NT2/D1 (cell line): ENCODE data around the gene PEX3.
A peak's percentile ranks its signal among the peaks of the same experiment; 100 is the strongest.

Source experiments
- DNase-seq: peaks from one replicate; pipeline ENCODE4 v3.0.0-alpha.2; 2011; ENCODE audit warnings: low read depth, low spot score
- H3K27me3 ChIP-seq: 2 replicates; pipeline ENCODE4 v1.6.0; 2011; ENCODE audit warnings: mild to moderate bottlenecking; ENCODE audit not compliant: insufficient read length, insufficient read depth
- H3K36me3 ChIP-seq: 2 replicates; pipeline ENCODE4 v1.6.1; 2011; ENCODE audit warnings: mild to moderate bottlenecking, low read length, mixed read lengths; ENCODE audit not compliant: insufficient read depth, insufficient read length
- H3K4me1 ChIP-seq: 2 replicates; pipeline ENCODE4 v1.5.1; 2011; ENCODE audit not compliant: insufficient read depth, insufficient read length
- H3K4me3 ChIP-seq: 2 replicates; pipeline ENCODE4 v1.5.1; 2011; ENCODE audit warnings: low read depth; ENCODE audit not compliant: insufficient read length
- H3K9ac ChIP-seq: 2 replicates; pipeline ENCODE4 v1.6.0; 2011; ENCODE audit warnings: low read depth; ENCODE audit not compliant: insufficient read length
- H3K9me3 ChIP-seq: 2 replicates; pipeline ENCODE4 v1.5.1; 2011; ENCODE audit warnings: mild to moderate bottlenecking, low read length; ENCODE audit not compliant: insufficient read depth
- SUZ12 ChIP-seq: IDR thresholded peaks from 2 replicates; pipeline ENCODE4 v1.6.1; 2011; ENCODE audit not compliant: insufficient read length, insufficient read depth; ENCODE audit errors: extremely low read depth
- YY1 ChIP-seq: IDR thresholded peaks from 2 replicates; pipeline ENCODE4 v1.6.1; 2011; ENCODE audit not compliant: insufficient read length, insufficient read depth
- ZNF274 ChIP-seq: IDR thresholded peaks from 2 replicates; pipeline ENCODE4 v1.6.1; 2011; ENCODE audit warnings: mild to moderate bottlenecking, low read depth, low read length

PEX3 gene

GRCh38 chr6:143408151-143408786 lies 42.3 kb upstream of the PEX3 start:
- no peak for DNase-seq
- Histone ChIP-seq H3K4me3 (no peak overlapping the region), H3K36me3 (no peaks in the 10 kb centered on the region), H3K9me3 (peaks cover 8% of the 10 kb centered on the region; the same call in 1 of the 2 replicates), H3K9ac (no peak overlapping the region), H3K4me1 (no peaks in the 10 kb centered on the region), H3K27me3 (no peaks in the 10 kb centered on the region)
- TF ChIP-seq SUZ12 (no peak), YY1 (no peak), ZNF274 (no peak)

DNA sequence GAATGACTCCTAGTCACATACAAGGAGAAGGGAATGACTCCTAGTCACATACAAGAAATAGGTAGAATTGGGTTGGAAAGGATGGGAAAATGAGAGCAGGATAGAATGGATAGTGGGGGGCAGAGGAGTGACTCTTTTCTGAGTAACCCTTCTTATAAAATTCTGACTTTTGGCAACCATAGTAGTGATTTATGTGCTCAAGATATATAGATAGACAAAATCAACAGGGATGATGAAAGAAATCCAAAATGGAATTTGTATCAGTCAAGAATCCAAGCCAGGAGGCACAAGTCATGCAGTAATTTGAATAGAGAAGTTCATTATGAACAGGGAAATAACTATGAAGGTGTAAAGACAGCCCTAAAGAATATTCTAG lies 41.8 kb upstream of the PEX3 start:
- Histone ChIP-seq H3K4me3 (no peak overlapping the region), H3K9ac (no peak overlapping the region), H3K4me1 (no peaks in the 10 kb centered on the region), H3K27me3 (no peaks in the 10 kb centered on the region), H3K36me3 (no peaks in the 10 kb centered on the region), H3K9me3 (peaks cover 8% of the 10 kb centered on the region; the same call in 1 of the 2 replicates)
- no peak for DNase-seq
- TF ChIP-seq ZNF274 (no peak), SUZ12 (no peak), YY1 (no peak)

GRCh38 chr6:143410859-143411270 lies 39.7 kb upstream of the PEX3 start:
- TF ChIP-seq SUZ12 (no peak), YY1 (no peak), ZNF274 (no peak)
- no peaks in the 10 kb centered on the region for H3K36me3 ChIP-seq
- H3K27me3 ChIP-seq, result no peaks in the 10 kb centered on the region
- H3K9me3 ChIP-seq, result peaks cover 8% of the 10 kb centered on the region; the same call in 1 of the 2 replicates
- H3K4me1 ChIP-seq, result no peaks in the 10 kb centered on the region
- no peak overlapping the region for H3K4me3 ChIP-seq
- no peak for DNase-seq
- H3K9ac ChIP-seq, result no peak overlapping the region

- no peak for DNase-seq
- no peaks in the 10 kb centered on the region for H3K9me3 ChIP-seq
- no peaks in the 10 kb centered on the region for H3K36me3 ChIP-seq
- no peaks in the 10 kb centered on the region for H3K27me3 ChIP-seq
- TF ChIP-seq ZNF274 (no peak), YY1 (no peak), SUZ12 (no peak)
- no peak overlapping the region for H3K9ac ChIP-seq
- H3K4me3 ChIP-seq, result no peak overlapping the region
- no peaks in the 10 kb centered on the region for H3K4me1 ChIP-seq
Observed at GRCh38 chr6:143414769-143415168, 35.8 kb upstream of the PEX3 start.

GRCh38 chr6:143419526-143419925 lies 31.1 kb upstream of the PEX3 start:
- H3K9me3 ChIP-seq, result no peaks in the 10 kb centered on the region

DNA sequence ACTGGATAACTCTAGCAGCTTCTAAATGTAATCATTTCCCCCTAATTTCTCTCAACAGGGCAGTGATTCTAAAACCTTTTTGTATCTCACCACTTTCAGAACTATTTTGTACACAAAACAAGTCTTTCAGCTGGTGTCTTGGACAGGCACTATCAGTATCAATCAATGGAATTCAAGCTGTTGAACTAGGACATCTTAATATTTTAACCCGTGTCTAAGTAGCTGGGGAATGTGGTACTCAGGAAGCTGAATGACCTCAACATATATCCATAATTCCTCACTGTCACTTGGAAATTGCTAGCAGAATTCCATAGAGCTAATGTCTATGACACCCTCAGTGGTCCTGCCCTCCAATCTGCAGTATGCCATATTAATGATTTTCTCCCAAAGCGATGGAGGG lies 24.6 kb upstream of the PEX3 start:
- no peak overlapping the region for H3K9ac ChIP-seq
- no peak overlapping the region for H3K4me3 ChIP-seq
- no peak for DNase-seq
- no peaks in the 10 kb centered on the region for H3K4me1 ChIP-seq
- H3K27me3 ChIP-seq, result no peaks in the 10 kb centered on the region
- TF ChIP-seq ZNF274, result no peak
- no peak for TF ChIP-seq YY1
- no peak for TF ChIP-seq SUZ12
- no peaks in the 10 kb centered on the region for H3K9me3 ChIP-seq
- peaks cover 9% of the 10 kb centered on the region for H3K36me3 ChIP-seq

More at GRCh38 chr6:143419526-143419925, 31.1 kb upstream of the PEX3 start:
- Histone ChIP-seq H3K4me3 (no peak overlapping the region), H3K27me3 (no peaks in the 10 kb centered on the region), H3K9ac (no peak overlapping the region), H3K4me1 (no peaks in the 10 kb centered on the region), H3K36me3 (no peaks in the 10 kb centered on the region)
- DNase-seq, result no peak
- no peak for TF ChIP-seq ZNF274

DNA sequence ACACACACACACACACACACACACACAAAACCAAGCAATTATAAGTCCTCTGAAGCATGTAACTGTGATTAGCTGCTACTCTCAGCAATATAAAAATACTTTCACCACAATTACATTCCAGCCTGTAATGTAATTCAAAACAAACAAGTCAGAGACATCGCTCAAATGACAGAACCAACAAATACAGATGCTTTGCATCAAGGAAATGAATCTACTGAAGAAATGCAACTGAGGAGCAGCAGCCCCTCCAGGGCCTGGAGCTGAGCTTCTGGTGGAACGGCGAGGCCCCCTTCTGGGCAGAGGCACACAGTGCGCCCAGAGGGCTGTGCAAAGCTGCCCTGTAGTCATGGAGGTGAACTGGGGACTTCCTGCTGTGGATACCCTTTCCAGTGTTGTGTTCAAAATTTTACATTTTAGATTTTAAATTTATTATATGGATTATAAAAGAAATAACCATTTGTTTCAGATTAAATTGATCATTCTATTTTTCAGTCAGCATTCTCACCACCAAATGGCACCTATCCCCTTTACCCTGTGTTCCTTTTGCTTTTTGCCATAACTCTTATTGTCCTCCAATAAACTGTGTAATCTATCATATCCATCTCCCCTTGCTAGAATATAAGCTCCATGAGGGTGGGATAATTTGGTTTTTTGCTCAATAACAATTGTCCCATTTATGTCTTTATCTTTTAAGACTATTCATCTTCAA lies 23.3 kb upstream of the PEX3 start:
- Histone ChIP-seq H3K9me3 (no peaks in the 10 kb centered on the region), H3K36me3 (peaks cover 9% of the 10 kb centered on the region), H3K9ac (no peak overlapping the region), H3K27me3 (no peaks in the 10 kb centered on the region), H3K4me1 (no peaks in the 10 kb centered on the region), H3K4me3 (no peak overlapping the region)
- DNase-seq, result peak; percentile 54
- TF ChIP-seq SUZ12 (no peak), ZNF274 (no peak), YY1 (no peak)
